GM18951 (cell line): Measurements from ENCODE around the gene CEMP1.

Experiments
- POLR2A ChIP-seq: IDR thresholded peaks from 4 replicates; pipeline ENCODE4 v1.6.1; 2011; ENCODE audit warnings: mild to moderate bottlenecking; ENCODE audit not compliant: insufficient read length, insufficient read depth; ENCODE audit errors: extremely low read depth
- in situ Hi-C: fragments of 300-500 bp; cut with MboI; formaldehyde crosslinking; loops from one replicate; pipeline ENCODE4 v1.12.0; 2022; ENCODE audit warnings: low sequenced_read_pairs, mixed read lengths, inconsistent platforms; ENCODE audit not compliant: unreplicated experiment

Gene CEMP1

GRCh38 chr16:2528161-2529060 lies 2.8 kb downstream of the CEMP1 start:
- in situ Hi-C loops: no loop called here
- TF ChIP-seq POLR2A: no peak

- no peak for TF ChIP-seq POLR2A
- in situ Hi-C loops: no loop called here
These were observed 3.5 kb downstream of the CEMP1 start for GRCh38 chr16:2527784-2528100.

- TF ChIP-seq POLR2A: no peak
- in situ Hi-C loops: no loop called here
These were observed 4.0 kb downstream of the CEMP1 start for GRCh38 chr16:2527071-2527783.

- TF ChIP-seq POLR2A: no peak
- in situ Hi-C loops: no loop called here
These were observed 5.1 kb downstream of the CEMP1 start for GRCh38 chr16:2526135-2526534.

GRCh38 chr16:2524339-2524938 lies 6.8 kb downstream of the CEMP1 start:
- in situ Hi-C loops: no loop called here
- TF ChIP-seq POLR2A: no peak

- TF ChIP-seq POLR2A: no peak
- in situ Hi-C loops: no loop called here
These were observed 7.4 kb downstream of the CEMP1 start for GRCh38 chr16:2523801-2524231.

- no peak for TF ChIP-seq POLR2A
- in situ Hi-C loops: no loop called here
These were observed 10.2 kb downstream of the CEMP1 start for GRCh38 chr16:2520784-2521531.

- in situ Hi-C loops: no loop called here
- TF ChIP-seq POLR2A: peak; percentile 73
These were observed 11.0 kb downstream of the CEMP1 start, which contains the start of gene AMDHD2 for GRCh38 chr16:2520097-2520783. Gene AMDHD2 (plus strand): TSS chr16:2520371. CDS start chr16:2520459, 88 bp downstream.

- in situ Hi-C loops: no loop called here
- no peak for TF ChIP-seq POLR2A
These were observed 11.5 kb downstream of the CEMP1 start for GRCh38 chr16:2519711-2520080.

- no peak for TF ChIP-seq POLR2A
- in situ Hi-C loops: no loop called here
These were observed 12.1 kb downstream of the CEMP1 start for GRCh38 chr16:2518823-2519710.

GRCh38 chr16:2517954-2518605 lies 13.1 kb downstream of the CEMP1 start:
- in situ Hi-C loops: no loop called here

More at GRCh38 chr16:2517954-2518605, 13.1 kb downstream of the CEMP1 start:
- no peak for TF ChIP-seq POLR2A
